NCI-H510A (cell line): ENCODE results near the gene TENM3.

ENCODE experiments used
- DNase-seq: peaks from one replicate; lab custom pipeline; 2025; lab: John Stamatoyannopoulos, UW

TENM3 gene

DNA sequence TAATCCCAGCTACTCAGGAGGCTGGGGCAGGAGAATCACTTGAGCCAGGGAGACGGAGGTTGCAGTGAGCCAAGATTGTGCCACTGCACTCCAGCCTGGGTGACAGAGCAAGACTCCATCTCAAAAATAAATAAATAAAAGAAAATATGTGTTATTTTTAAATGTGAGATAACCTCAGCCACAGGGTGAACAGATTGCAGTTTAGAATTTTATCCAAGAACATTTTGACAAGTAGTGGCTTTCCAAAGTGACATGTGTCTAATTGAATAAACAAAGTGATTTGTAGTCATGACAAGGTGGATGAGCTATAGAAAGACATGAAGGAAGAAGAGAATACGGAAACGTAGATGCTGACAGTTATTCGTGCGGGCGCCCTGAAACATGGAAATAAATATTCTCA lies 497.9 kb downstream of the TENM3 start:
- DNase-seq = no peak

DNA sequence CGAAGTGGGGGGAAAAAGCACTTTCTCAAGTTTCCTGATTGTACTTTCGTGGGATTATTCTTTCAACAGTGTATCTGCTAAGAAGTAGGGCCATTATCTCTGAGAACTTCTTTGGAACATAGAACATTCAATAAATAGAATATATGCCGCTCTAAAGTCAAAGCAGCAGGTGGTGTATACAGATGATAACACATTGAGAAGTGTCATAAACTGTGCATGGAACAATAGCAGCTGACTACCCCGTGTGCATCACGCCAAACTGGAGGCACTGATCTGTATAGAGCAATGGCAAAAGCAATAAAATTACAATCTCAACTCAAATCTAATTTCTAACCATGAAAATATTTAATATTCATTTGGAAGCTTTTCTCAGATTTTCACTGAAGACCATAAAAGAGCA lies 498.7 kb downstream of the TENM3 start:
- DNase-seq = no peak

DNA sequence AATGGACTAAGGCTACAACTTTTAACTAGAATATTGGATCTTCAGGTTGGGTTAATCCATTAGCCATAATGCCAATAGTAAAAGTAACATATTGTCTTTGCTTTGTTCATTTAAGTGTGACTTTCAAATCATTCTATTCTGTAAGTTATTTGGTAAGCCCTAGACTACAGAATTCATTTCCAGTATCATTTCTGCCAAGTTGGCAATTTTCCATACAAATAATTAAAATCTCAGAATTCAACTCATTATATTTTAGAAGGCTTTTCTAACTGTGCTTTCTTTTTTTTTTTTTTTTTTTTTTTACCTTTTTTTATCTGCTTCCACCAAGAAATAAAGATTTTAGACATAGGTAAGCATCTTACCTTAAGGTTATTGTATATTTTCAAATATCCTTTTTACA lies 500.6 kb downstream of the TENM3 start:
- DNase-seq = no peak

DNA sequence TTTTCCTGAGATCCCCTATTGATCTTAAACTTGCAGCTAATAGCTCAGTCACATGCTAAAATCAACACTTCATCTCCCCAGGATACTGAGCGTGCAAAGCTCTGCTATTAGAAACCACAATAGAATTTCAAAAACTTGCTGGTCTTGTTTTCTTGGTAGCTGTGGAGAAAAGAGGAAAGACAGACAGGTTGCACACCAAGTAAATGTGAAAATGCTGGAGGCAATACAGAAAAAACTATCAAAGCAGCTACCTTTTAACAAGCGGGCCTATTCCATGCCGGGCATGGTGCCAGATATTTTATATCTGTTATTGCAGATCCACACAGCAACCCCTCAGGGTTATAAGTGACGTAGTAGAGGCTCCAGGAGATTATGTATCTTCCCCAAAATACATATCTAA lies 502.0 kb downstream of the TENM3 start:
- peak; percentile 46 for DNase-seq

DNA sequence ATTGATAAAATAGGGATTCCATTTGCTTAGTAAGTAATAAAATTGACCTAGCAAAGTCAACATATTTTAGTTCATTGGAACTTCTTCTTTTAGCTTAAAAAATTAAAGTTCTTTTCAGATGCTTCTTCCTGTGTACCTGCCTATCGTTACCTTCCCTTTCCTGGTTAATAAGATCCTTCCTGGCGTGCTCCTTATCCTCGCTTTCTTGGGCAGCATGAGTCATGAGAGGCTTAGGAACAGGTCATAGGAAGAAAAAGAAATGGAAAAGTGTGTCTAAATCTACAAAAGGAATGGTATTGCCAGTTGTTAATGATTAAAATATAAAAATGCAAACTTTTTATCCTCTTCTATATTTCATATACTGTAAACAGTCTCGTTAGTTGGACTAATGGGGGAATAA lies 503.7 kb downstream of the TENM3 start:
- DNase-seq = no peak

DNA sequence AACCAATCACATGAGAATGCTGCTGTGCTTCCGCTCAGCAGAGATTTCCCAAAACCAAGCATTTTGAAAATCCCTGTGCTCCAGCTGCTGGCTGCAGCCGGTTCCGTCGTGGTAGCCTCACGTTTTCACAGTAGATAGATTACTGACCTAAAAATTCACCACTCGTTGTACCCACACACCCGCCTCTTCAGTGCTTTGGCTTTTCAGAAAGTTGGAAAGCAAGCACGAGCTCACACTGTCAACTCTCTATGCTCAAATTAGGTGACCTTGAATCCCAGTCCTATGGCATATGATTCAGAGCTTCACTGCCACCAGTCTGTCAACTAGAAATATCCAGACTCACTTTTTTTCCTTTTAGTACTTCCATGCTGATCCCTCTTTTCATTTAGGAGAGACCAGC lies 505.1 kb downstream of the TENM3 start:
- DNase-seq = no peak

DNA sequence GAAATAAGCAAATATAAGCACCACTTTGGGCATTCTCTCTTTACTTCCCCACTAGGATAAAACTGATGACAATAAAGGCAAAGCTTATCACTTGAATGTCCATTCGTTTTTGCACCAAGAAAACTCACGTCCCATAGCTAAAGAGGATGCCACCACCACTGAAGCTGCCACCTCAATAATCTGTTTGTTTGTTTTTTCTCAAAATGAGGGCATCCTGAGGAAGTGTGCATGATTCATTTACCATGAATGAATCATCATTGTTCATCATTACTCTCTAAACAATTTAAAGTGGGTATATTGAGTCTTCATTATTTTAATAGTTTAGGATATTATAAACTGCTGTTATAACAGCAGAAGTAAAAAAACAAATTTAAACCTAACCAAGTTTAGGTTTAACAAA lies 505.7 kb downstream of the TENM3 start:
- DNase-seq = no peak

DNA sequence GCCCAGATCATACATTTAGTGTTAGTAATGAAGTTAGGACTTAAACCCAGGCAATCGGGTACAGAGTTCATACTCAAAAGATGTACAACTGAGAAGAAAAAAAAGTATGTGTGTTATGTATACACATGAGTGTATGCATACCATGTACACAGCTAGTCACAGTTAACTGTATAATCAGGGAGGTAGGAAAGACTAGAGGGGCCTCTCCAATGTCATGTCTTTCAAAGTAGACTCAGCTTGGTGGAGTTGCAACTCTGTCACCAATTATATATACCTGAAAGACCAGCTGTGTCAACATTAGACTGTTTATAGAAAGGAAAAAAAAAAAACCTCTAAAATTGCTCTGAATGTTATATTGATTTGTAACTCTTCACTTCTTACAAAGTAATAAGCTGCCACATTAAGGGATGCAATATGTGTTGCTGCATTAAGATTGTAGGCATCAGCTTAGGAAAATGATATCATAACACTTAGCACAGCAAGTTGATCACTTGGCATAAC lies 506.5 kb downstream of the TENM3 start:
- DNase-seq = peak; percentile 7

DNA sequence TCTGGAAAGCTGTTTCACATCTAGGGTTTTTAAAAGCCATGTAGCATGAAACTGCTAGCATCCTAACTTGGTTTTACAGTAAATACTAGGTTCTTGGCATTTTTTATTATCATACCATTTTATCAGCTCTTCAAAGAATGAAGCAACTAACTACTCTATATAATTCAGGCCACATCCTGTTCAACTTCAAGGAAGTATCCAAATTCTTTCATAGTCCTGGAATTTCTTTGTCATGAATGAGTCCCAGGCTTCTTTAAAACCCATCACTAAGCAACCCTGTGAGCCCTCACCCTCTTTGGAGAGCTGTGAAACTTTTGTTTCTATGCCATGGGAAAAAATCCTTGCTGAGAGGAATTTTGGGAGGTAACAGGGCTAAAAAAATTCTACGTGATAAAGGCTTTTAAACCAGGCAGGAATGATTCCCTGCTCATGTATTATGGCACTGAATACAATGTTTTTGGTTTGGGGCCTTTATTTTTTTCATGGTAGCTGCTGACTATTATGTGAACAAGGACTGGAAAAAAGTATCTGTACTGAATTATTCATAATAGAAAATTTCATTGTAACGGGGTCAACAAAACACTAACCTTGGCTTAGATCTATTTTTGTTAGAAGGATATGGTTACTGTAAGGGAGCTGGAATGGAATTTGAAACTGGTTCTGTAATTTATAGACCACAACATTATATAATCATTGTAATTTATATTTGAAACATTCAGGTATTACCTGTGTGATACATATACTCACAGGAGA lies 509.1 kb downstream of the TENM3 start:
- DNase-seq = no peak

DNA sequence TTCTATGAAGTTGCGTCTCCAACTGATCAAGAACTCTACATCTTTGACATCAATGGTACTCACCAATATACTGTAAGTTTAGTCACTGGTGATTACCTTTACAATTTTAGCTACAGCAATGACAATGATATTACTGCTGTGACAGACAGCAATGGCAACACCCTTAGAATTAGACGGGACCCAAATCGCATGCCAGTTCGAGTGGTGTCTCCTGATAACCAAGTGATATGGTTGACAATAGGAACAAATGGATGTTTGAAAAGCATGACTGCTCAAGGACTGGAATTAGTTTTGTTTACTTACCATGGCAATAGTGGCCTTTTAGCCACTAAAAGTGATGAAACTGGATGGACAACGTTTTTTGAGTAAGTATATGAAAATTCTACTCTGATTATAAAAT lies 511.7 kb downstream of the TENM3 start:
- DNase-seq = no peak

DNA sequence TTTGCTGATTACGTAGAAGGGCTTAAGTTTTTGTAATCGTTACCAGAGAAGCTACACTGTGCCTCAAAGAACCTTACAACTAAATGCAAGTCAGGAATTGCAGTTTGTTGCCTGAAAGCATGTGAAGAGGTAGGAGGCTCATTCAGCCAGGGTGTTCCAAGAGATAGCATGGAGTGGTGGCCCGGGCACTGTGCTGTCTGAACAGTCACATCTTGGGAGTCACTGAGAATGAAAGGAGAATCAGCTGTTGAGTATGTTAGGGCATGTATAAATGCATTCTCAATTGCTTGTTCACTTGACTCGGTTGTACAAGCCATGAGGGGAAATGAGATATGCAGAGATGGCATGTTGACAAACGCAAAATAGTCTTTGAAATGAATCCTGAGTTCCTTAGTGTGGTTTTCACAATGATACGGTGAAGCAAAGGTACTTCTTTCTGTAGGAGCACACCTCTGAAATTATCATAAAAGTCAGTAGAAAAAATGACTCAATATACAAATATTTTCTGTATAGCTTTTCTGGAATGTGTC lies 513.0 kb downstream of the TENM3 start:
- DNase-seq = no peak

DNA sequence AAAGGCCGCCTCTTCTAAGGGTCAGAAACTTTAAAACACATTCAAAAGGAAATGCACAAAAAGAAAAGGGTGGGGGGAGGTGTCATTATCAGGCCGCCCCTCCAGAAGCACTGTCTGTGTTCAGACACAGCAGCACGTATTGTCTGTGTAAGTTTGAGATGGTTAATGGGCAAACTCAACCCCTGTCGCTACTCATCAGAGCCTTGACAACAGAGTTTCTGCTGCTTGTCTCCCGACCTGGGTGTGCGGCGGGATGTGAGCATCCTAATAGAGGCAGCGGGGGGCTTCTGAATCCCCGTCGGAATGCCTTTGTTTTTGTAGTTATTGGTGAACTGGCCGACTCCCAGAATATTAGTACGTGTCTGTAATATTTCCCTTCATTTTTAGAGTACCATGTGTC lies 515.1 kb downstream of the TENM3 start:
- DNase-seq = no peak

DNA sequence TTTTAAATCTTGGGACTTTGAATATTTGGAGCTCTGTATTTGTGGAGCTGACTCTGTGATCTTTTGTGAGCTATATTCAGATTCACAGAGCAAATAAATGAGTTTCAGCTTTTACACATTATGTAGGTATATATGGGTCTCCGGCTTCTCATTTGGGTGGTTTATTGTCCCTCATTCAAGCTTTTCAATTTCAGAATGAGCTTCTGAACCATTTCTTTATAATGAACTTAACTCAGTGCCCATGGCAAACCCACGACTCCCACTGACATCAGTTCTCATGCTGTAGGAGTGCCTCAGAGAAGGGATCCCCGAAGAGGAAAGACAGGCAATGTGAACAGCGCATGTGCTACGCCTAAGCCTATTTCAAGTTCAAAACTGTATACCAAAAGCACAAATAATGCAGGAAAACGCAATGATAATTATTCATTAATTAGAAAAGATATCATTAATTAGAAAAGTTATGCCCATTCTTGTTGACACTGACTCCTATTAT lies 517.4 kb downstream of the TENM3 start:
- no peak for DNase-seq

DNA sequence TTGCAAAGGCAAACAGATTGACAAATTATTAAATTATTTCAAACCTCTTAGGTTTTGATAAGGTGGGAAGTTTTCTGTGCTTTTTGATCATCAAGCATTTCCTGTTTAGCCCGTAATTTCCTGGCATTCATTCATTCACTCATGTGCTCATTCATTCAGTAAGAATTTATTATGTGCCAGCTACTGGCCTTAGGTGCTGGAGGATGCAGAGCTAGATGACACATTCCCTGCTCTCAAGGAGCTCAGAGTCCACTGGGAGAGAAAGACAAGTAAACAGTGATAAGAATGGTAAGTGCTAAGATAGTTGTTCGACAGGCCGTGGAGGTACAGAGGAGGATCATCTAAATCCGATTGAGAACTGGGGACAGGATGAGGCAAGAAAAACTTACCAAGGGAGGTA lies 520.9 kb downstream of the TENM3 start:
- DNase-seq = no peak

DNA sequence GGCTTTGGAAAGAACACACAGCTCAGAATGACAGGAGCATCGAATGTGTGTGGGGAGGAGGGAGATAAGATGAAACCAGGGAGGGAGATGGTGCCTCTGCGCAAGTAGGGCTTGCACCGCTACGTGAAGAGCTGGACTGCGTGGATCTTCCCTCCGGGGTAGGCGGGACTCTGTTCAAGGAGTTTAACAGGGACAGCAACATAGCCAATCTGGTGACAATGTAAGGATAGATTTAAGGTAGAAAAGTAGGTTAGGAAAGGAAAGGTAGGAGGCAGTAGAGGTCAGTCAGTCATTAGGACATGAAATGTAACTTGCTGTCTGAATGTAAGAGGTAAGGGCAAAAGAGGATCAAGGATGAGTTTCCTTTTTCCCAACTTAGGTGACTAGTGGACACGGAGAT lies 521.4 kb downstream of the TENM3 start:
- DNase-seq = no peak

DNA sequence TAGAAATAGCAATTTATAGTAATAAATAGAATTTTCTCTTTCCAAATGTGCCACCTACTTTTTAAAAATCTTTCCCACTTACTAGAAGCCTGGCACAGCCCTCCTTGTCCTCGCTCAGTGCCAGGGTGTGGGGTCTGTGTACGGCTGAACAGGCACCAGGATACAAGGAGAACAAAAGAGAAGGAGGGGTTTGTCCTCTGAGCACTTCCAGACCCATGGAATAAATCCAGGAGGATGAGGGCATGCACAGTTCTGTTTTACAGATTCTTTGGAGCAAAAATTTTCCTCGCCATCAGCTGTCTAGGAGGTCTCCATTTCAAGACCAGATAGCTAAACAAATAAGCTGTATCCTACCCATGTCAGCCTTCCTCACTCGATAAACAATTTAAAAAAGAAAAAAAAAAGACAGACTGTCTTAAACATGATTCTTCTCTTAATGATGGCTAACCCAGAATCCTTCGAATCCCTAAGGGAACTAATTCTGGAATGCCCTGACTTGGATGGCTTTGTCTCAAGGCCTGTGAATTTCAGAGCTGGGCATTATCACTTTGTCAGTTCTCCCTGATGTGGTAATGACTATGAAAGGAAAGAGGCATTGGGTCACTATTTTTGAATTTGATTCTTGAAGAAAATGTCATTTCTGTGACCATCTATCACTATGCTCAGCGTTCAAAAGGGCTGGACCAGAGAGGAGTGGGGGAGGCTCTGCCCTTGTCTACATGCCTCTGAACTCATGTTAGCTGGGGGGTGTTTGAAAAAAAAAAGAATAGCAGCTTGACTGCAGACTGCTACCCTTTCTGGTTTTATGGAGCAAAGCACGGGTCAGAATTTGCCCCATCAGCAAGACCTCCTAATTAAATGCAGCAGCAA lies 523.0 kb downstream of the TENM3 start:
- DNase-seq = no peak

DNA sequence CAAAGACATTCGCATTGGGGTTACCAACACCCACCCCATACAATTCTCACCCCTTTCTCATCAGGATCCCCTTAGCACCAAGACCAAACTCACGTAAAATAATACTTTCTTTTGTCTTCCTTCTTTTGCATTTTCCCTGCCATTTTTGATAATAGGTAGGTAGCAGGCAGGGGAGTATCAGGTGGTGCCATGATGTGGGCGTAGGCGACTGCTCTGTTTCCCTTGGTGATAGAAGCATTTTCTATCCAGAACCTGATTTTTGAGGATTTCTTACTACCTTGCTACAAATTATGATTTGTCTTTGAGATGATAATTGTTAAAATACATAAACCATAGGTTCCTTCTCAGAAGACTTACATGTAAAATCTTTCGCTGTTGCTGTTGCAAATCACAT lies 523.7 kb downstream of the TENM3 start:
- DNase-seq = no peak

DNA sequence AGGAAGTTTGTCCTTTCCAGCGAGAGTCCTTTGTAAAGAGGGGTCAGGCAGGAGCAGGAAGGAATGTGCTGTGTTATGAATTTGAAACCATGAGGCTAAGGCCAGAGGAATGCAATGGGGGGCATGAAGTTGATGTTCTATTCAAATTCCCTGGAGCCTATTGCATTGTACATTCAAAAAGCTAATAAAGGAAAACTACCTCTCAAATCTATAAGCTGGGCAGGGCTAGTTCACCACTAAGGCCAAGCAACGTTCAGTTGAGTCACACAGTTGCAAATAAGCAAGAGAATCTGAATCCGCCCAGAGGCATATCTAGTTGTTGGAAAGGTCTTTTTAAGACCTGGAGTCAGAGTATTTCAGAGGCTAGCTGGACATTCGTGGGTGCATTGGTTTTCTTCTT lies 525.6 kb downstream of the TENM3 start:
- no peak for DNase-seq

DNA sequence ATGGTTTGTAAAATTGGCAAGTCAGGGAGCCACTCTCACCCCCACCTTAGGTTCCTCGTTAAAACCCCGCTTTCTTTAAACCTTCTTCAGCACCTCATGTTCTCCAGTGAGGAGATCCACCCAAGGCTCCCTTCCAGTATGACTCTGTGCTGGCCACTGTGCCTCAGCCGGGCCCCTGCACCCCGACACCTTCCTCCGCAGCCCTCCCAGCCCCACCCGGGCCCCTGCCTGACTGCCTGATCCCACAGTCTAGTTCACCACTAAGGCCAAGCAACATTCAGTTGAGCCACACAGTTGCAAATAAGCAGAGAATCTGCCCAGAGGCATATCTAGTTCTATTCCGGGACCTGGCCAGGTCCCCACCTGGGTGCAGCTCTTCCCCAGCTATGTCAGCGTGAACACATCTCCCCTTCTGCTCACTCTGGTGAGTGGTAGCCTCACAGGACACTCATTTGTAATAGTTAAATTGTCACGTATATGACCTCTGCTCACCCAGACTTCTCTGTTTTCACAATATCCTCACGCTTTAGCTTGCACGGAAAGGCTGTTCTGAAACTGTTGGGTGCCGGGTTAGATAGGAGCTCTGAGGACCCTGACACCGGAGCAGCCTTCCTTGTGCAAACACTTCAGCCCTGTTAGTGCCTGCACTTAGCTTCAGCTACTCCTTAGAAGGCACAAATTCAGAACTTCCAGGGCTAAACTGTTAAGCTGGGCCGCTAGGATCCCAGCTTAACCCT lies 527.2 kb downstream of the TENM3 start:
- peak; percentile 21 for DNase-seq

DNA sequence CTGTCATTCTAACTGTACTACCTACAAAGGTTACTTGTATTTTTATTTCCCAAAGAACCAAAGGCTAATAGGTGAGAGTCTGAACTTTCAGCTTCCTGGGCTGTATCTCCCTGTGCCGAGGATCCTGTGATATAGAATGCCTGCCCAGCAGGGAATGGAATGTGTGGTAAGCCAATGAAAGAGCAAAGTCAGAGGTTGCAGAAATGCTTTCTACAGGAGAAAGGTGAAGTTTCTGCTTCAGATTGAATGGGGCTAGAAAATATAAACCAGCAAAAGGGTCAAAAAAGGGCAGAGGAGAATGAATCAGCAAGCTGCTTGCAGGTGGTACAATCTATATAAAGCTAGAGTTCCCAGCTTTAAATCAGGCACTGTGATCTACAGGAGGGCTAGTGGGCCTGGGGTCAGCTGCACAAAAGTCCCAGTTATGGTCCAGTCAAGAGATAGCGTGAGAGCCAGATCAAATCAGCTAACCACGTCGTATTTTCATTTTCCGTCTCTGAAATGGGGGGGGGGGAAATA lies 527.9 kb downstream of the TENM3 start:
- DNase-seq = peak; percentile 2

DNA sequence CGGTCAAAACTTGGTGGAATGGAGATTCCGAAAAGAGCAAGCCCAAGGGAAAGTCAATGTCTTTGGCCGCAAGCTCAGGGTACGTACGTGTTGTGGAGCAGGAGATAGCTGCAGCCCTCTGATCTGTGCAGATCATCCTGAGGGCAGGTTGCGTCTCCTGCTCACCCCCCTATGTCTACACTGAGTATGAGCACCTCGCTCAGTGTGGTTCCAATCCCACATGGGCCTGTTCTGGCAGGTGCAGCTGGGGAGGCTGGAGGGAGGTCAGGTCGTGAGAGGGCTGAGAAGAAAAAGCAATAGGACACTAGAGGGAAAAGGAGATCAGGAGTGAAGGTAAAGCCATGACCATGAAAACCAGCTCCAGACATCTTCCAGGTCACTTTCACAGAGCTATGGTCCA lies 531.9 kb downstream of the TENM3 start:
- DNase-seq = no peak
